SKM-1 treated with dmso at 0.1 percent for 144 hours (cell line): Measurements from ENCODE around the gene C2CD4D.

Experiments used
- DNase-seq: peaks from one replicate; lab custom pipeline; 2025; ENCODE audit not compliant: unreplicated experiment; lab: John Stamatoyannopoulos, UW

Gene C2CD4D

DNA sequence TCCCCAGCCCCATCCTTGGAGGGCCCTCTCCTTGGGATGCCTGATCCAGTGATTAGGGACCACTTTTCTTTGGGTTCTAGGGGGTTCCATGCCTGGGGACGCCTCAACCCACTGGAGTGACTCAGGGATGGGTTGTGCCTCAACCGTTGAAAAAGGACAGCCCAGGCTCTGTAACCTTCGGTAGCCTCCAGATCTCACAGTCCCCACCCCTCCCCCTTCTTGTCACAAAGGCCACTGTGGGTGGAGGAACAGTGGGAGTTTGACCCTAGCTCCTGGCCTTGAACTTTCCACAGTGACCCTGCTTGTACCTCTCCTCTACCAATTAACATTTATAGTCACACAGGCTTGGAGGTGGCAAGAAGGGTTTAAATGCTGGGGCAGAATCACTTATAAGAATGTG, 5.4 kb downstream of the C2CD4D start:
- DNase-seq: no peak

DNA sequence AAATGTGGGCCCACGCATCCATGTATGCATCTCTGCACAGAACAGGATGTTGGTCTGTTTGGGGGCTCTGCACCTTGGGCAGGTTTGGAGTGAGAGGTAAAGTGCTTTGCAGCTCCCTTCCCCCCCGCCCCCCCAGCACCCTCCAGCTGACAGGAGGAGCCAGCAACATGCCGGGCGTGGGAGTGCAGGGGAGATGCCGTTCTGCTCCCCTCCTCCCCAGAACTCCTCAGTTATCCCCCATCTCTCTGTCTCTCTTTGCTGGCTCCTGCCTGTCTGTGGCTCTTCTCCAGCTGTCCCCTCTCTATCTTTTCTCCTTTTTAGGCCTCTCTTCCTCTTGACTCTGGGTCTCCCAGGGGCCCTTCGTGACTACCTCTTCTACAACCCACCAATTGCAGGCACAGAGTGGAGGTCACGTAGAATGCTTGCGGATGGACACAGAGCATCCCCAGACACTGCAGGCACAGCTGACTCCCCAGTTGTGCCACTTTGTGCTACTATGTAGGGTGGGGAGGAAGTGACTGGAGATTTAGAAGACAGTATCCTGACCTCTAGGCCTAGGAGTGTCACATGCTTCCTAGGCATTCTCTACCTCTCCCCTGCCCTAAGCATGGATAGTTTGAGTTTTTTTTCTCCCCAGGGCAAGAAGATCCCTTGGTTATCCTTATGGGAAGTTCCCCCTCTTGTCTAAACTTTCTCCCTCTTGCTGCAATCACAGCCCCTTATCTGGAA, 6.3 kb downstream of the C2CD4D start:
- DNase-seq: no peak

DNA sequence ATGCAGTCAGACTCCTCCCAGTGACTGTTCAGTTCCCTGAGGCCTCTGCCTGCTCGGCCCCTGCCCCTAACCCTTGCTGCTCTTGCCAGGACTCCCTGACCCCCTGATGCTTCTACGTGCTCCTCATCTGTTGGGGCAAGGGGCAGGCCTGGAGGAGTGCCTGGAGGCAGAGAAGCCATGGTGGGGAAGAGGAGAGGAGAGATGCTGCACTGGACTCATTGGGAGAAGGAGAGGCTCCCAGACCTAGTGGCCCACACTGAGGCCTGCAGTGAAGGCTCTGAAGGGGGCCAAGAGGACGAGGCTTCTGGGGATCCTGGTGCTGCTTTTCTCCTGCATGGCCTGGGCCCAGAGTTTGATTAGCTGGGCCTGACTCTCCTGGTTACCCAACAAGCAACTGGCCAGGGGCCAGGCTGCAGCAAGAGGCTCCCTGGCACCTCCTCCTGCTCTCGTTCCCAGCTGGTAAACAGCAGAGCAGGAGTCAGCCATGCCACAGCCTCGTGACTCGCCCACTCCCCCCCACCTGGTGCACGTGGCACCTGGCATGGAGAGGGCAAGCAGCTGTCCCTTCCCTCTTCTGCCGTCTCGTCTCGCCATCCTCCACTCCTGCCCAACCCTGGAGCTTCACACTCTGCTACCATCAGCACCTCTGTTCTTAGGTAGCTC, 7.2 kb downstream of the C2CD4D start:
- no peak for DNase-seq

DNA sequence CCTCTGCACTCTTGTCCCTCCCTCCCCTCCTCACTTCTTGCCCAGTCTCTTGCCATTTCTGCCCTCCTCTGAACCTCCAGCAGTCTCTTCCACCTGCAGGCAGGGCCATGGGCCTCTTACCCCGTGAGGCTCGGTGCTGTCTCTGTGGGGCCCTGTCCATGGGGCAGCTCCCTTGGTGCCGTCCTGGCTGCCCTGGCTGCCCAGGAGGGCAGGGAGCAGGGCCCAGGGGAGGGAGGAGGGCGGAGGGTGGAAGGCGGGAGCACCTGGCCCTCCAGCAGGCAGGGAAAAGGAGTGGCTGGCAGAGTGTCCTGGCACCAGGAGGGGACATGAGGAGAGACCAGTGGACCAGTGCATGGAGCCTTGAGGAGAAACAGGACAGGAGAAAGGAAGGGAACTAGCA, 8.0 kb downstream of the C2CD4D start, which contains the start of gene RORC:
Gene RORC, minus strand, starts transcription at position 198 of the 400 bp plus-strand sequence. Its CDS starts 38 bp downstream, at position 160.
- no peak for DNase-seq

DNA sequence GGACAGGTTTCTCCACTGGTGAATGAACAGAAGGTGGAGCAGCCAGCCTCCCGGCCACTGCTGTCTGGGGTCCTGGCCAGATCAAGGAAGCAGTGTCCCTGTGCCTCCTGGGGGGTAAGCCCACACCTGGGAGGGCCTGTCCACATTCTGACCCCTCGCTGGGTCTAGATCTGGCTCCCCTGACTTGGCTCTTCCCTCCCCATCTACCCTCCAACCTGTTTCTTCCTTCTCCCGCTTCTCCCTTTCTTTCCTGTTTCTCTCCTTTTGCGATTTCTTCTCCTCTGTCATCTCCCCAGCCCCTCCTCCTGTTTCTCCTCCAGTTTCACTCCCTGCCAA, 8.4 kb downstream of the C2CD4D start:
- DNase-seq: no peak

DNA sequence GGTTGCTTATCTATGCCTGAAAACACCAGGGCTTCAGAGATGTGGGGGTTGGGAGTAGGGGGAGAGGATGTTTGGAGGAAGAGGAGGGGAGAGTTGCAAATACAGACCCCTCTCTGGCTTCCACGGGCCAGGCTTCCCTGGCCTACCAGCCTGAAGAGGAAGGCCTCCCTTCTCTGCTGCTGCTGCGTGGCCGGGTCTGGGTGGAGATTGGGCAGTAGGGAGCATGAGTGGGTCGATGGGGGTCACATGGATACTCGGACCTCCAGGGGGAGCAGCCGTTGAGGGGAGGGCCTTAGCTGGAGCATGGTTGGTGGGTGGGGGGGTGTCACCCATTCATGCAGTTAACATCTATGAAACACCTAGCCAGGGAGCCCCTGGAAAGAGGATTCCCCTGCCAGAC, 9.6 kb downstream of the C2CD4D start:
- no peak for DNase-seq

DNA sequence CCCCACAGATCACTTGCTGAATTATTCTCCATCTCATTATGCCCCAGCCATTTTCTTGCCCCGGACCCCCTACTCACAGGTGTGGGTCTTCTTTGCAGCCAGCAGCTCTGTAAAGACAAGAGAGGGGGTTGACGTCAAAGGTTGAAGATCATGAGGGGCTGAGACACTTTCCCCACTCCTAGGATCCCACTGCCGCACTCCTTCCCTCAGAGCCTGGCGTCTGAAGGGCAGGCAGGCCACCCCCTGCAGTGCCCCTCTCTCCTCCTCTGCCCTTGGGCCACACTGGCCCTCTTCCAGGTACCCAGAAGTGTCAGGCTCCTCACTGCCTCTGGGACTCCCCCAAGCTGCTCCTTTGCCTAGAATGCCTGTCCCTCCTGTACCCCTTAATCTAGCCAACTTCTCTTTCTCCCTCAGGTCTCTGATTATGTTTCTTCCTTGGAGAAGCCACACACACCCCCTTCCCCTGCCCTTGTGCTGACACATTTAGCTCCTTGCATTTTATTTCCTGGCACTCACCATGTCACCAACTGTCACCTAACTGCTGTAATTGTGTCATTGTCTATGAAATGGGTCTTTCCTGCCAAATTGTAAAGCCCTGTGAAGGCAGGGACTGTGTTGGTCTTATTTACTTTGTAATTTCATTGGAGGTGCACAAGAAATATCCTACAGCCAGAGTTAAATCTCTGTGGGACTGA, 10.1 kb downstream of the C2CD4D start:
- no peak for DNase-seq

DNA sequence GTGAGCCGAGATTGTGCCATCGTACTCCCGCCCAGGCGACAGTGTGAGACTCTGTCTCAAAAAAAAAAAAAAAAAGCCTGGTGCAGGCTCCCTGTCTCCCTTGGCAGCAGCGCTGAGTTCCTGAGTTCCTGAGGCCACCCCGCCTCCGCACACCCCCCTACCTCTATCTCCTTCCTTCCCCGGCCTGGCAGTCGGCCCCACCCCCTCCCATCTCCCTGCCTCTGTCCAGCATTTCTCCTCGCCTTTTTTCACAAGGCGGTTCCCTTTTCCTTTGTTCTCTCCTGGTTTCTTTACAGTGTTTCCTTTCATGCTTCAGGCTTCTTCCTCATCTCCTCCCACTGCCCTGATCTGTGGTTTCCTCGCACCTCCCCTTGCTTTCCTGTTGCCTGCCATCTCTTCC, 10.7 kb downstream of the C2CD4D start:
- DNase-seq: no peak

DNA sequence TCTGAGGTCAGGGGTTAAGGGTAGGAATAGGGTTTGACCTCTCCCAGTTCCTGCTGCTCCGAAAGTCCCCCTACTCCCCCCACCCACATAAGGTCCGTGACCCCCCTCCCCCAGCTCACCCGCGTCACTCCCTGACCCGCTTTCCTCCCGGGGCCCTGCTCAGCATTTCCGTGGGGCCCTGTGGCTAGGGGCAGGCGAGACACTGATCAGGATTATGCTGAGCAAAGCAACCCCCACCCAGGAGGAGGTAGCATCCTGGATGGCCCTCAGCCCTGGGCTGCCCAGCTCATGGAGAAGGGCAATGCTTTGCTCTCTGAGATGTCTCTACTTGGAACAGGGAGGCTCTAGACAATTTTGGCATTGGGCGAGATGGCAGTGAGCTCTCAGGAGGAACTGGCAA, 11.8 kb downstream of the C2CD4D start:
- DNase-seq: no peak

DNA sequence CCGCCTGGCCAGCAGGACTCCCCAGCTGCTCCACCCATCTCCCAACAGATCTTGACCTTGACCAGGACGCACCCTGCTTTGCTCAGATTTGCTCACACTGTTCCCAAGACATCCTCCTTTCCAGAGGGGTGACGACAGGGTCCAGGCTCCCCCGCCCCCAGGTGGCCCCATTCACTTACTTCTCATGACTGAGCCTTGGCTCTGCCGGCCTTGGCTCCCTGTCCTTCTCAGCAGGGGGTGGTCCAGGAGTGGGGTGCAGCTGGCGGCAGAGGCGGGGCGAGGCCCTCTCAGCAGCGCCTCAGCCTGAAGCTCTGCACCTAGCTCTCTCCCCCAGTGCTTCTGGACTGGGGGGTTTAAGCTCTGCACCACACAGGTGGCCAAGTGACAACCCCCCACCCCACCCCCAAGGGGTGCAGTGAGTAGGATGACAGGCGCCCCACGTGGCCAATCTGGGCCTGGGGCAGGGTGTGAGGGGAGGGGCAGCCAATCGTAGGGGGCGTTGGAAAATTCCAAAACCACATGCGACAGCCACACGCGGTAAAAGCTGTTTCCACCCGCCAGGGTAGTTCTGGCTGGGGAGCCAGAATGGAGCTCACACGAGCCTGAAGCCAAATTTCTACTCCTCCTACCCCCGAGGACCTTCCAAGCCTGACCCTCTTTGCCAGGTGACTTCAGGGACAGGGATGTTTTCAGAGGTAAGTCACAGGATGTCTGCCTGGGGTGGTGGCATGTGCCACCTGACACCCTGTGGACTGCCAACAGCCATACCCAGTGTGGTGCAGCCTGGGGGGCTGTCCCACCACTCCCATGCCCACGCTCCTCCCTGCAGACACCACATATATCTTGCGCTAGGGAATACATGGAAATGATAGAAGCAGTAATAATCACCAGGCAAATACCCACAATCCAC, 13.6 kb downstream of the C2CD4D start:
- DNase-seq: no peak

DNA sequence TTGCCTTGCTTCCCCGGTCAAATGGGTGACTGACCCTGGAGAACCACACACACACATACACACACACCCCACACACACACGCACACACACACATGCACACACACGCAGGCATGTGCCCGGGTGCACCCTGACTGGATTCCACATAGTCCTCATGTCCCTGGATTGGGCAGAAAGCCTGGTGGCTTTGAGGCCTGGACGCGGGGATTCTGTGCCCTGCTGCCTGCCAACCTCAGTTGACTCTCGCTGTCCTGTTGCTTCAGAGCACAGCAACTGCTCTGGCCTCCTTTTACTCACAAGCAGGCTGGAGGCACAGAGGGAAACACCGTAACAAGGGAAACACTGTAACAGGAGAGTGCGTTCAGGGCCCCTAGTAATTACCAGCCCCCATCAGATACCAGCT, 14.4 kb downstream of the C2CD4D start:
- DNase-seq: no peak

DNA sequence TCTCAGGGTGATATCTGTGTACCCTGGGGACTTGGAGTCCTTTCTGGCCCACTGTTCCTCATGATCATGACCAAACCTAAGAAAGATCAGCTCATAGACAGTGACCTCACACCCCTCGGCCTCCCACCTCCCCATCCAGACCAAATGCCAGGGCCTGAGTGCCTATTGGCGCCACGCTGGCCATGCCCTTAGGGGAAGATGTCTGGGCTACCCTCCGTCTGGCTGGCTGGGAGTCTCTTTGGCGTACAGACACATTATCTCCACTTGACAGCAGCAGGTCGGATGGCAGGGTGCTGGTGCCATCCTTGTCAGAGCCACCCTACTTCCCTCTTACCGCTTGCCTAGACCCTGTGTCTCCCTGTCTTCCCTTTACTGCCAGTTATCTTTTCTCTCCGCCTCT, 16.4 kb downstream of the C2CD4D start:
- DNase-seq: no peak

DNA sequence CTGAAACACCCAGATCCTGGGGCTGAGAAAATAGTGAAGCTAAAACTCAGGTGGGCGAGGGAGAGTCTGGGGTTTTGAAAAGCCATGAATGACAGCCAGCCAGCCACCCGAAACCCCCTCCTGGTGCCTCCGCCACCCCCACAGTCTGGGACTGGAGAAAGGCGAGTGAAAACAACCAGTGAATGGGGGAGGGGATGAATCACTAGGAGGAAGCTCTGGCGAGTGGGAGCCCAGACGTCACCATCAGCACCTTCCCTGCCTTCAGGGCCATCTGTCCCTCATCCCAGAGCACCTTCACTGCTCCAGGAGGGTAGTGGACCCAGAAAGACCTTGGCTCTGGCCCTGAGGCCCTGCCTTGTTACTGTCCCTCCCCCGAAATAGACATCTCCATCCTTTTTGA, 17.2 kb downstream of the C2CD4D start:
- no peak for DNase-seq

DNA sequence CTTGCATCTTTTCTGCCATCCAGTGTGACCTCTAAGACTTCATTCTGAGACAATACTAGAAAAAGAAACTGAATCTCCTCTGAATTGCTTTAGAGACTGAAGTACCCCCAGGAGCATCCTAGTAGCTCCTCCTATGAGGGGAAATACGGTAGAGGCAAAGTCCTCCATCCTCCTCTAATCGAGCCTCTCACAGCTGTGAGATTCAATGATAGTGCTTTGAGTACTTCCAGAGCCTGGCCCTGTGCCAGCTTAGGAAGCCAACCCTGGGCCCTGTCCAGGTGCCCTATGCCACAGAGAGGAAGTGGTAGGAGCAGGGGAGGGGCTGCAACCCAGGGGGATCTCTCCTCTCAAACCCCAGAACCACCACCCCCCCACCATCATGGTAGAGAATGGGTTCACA, 18.7 kb downstream of the C2CD4D start:
- DNase-seq: no peak

DNA sequence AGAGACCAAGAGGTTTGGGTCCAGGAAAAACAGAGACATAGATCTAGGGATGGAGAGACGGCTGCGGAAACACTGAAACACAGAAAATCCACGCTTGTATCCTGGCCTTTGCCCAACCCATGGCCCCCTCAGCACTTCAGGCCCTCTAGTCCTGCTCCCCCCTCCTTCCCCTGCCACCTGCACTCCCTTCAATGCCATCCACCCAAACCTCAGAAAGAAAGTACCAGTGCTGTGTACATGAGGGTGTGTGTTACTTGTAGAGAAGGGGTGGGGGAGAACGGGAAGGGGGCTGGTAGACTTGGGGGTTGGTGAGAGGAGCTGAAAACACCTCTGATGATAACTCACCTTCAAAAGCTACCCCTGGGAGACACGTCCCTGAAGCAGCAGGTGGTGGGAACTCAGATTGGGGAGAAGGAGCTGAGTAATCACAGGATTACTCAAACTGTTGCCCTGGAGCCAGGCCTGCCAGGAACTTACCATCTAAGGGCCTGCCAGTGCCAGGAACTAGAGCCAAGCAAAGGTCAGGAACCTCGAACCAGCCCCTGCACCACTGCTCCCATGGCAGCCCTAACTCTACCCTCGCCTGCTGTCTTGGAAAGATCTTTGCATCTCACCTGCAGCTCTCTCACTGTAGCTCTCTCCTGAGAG, 19.5 kb downstream of the C2CD4D start:
- no peak for DNase-seq

DNA sequence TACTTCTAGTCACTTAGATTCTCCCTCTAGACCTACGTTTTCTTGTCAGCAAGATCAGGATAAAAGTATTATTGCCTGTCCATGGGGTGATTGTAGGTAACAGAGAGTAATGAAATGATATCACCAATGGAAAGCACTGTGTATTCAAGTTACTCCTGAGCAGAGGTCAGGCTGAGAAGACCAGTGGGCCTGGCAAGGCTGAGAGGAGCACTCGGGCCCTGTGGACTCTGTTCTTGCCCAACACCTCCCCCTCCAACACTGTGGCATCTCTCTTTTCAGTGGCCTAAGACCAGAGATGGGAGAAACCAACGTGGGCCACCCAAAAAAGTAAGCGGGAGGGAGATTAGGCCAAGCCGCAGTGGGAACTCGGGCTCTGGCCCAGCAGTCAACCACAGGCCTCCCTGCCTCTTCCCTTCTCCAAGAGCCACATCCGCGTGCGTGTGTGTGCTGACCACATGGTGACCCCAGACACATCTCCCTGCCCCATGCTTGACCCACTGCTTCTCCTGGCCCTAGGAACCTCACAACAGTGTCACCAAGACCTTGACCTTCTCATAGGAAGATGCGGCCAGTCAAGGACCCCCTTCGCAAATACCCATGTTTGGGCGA, 20.3 kb downstream of the C2CD4D start:
- DNase-seq: no peak

DNA sequence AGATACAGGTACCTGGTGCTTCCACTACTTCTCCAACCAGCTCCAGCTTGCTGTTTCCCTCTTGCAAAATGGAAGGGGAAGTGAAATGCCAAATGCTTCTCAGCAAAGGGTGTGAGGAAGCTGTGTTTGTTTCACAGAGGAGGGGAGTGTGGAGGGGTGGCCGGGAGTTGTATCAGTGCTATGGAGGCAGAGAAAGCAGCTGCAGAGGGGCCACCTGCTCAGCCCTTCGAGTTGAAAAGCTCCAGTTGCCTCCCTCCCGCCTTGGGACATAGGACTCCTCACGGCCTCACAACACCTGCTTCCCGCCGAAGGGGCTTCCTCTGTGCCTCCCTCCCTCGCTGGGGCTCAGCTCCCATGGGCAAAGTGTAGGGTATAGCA, 22.3 kb downstream of the C2CD4D start:
- DNase-seq: peak; percentile 42

DNA sequence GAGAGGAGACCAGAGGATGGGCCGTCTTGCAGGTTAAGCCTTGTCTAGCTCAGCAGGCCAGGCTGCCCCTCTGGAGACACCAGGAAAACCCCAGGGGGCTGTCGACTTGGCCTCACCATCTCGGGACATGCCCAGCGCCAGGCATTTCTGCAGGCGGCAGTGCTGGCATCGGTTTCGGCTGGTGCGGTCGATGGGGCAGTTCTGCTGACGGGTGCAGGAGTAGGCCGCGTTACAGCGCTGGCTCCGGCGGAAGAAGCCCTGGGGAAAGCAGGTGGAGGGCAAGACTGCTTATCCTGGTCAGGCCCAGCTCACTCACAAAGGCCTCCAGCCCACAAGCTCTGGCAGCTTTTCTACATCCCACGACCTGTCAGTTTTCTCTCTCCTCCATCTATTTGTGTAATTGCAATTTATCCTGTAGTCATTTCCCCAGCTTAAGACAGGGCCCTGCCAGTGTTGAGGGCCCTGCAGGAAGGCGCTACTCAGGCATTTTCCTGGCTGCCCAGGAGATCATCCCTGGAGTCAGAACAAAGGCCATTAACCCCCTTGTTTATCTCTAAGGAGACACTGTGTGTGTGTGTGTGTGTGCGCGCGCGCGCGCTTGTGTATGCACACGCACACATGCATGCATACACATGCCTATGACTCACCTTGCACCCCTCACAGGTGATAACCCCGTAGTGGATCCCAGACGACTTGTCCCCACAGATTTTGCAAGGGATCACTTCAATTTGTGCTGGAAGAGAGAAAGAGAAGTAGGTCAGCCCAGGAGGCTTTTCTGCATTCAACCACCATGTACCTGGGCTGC, 22.9 kb downstream of the C2CD4D start:
- no peak for DNase-seq

DNA sequence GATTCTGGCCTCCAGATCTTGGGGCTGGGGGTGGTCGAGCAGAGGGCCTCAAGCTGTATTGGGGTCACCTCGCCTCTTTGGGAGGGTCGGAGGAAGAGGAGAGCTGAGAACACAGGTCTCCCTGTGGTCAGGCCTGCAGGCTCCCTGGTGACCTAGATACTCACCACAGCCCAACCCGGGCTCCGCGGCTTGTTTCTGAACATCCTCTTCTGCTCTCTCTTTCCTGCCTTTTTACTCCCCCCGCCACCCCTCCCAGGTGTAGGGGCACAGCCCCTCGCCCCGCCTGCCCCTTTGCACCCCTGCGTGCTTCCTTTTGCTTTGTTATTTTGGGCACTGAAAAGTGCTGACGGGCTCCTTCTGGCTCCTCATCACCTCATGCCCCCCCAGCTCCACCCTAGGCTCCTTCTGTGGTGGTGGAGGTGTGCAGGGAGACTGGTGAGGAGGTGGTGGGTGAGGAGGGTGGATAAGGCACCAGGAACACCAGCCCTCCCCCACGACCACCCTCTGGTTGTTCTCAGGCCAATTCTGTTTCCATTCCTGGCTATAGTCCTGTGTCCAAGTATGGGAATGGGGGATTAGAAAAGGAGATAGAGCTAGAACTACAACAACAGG, 23.8 kb downstream of the C2CD4D start:
- no peak for DNase-seq
